Endothelial cell (in vitro differentiated cells): Measurements from ENCODE around the gene TRIM73. TPM values are rescaled to one million over a fixed set of nuclear protein-coding genes. Genes with fewer than 3 reads are reported as not detected.
"Not testable (repeated sequence)": the region's sequence is repeated elsewhere in the genome, so short reads cannot be mapped to it uniquely, and the experiment has no call there.

Experiments
- DNase-seq: peaks from one replicate; pipeline ENCODE4 v3.0.0; 2021; ENCODE audit warnings: low spot score
- H3K27ac Mint-ChIP-seq: one replicate; pipeline ENCODE4 v1.8.0; 2021; ENCODE audit warnings: mixed read lengths, inconsistent platforms; ENCODE audit not compliant: unreplicated experiment
- H3K27me3 Mint-ChIP-seq: one replicate; pipeline ENCODE4 v1.8.0; 2021; ENCODE audit warnings: mild to moderate bottlenecking, moderate library complexity, mixed read lengths, inconsistent platforms; ENCODE audit not compliant: unreplicated experiment
- H3K36me3 Mint-ChIP-seq: one replicate; pipeline ENCODE4 v1.8.0; 2021; ENCODE audit warnings: mild to moderate bottlenecking, low read depth, mixed read lengths, inconsistent platforms; ENCODE audit not compliant: unreplicated experiment
- H3K4me1 Mint-ChIP-seq: one replicate; pipeline ENCODE4 v1.8.0; 2021; ENCODE audit warnings: mild to moderate bottlenecking, mixed read lengths, inconsistent platforms; ENCODE audit not compliant: unreplicated experiment
- H3K4me3 Mint-ChIP-seq: one replicate; pipeline ENCODE4 v1.8.0; 2021; ENCODE audit warnings: mild to moderate bottlenecking, mixed read lengths, inconsistent platforms; ENCODE audit not compliant: unreplicated experiment
- H3K9me3 Mint-ChIP-seq: one replicate; pipeline ENCODE4 v1.8.0; 2021; ENCODE audit warnings: mixed read lengths, inconsistent platforms; ENCODE audit not compliant: unreplicated experiment
- long read RNA-seq: library from polyadenylated mRNA; unstranded; transcript quantifications from one replicate; pipeline ENCODE4 v2.0.0, GENCODE V29; 2020; ENCODE audit not compliant: unreplicated experiment
- total RNA-seq: library from RNA; stranded (reverse); fragmentation: NEBNext Ultra II Directional; extraction: Animal tissue kit (Norgen Biotek cat#: 25700); gene quantifications from one replicate; pipeline ENCODE4 v1.2.1, GENCODE V29; 2021; ENCODE audit not compliant: unreplicated experiment

Gene TRIM73
- total RNA-seq, result 7.4 TPM
- long read RNA-seq, result 0 reads

DNA sequence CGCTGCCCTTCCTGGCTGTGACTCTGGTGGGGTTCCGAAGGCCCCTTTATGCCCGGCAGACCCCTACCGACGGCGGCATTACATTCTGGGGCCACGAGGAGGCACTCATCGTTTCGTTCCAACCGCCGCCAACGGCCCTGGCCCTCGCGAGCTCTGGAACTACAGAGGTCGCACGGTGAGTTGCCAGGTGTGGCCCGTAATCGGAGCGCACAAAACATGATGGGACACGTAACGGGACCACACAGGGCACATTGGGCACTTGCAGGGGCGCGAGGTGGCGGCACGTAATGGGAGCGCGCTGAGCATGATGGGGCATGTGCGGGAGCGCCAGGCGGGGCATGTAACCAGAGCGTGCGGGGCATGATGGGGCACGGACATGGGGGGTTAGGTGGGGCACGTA lies at the start of gene TRIM73:
TRIM73 (plus strand) TSS at position 301 of the 400 bp plus-strand sequence. CDS start 3,305 bp downstream, outside the sequence.
- H3K4me3 Mint-ChIP-seq, H3K4me1 Mint-ChIP-seq, H3K27ac Mint-ChIP-seq, H3K27me3 Mint-ChIP-seq, H3K36me3 Mint-ChIP-seq, H3K9me3 Mint-ChIP-seq, DNase-seq: not testable (repeated sequence)

- H3K27me3 Mint-ChIP-seq, H3K9me3 Mint-ChIP-seq, H3K4me1 Mint-ChIP-seq, H3K36me3 Mint-ChIP-seq: not testable (repeated sequence)
- peak; percentile 33 for DNase-seq
- Mint-ChIP-seq H3K4me3 (peak overlapping the region; percentile 92), H3K27ac (peak overlapping the region; percentile 93)
Measured at GRCh38 chr7:75358671-75359541, 36.5 kb upstream of the TRIM73 start.

GRCh38 chr7:75359542-75359848 lies 35.9 kb upstream of the TRIM73 start:
- not testable (repeated sequence) for H3K36me3 Mint-ChIP-seq, H3K4me3 Mint-ChIP-seq, H3K9me3 Mint-ChIP-seq, H3K27ac Mint-ChIP-seq, H3K4me1 Mint-ChIP-seq, H3K27me3 Mint-ChIP-seq
- peak; percentile 10 for DNase-seq

GRCh38 chr7:75364079-75364478 lies 31.4 kb upstream of the TRIM73 start:
- H3K4me3 Mint-ChIP-seq, H3K27me3 Mint-ChIP-seq, H3K9me3 Mint-ChIP-seq, DNase-seq, H3K36me3 Mint-ChIP-seq, H3K4me1 Mint-ChIP-seq, H3K27ac Mint-ChIP-seq: not testable (repeated sequence)

GRCh38 chr7:75366643-75367042 lies 28.8 kb upstream of the TRIM73 start:
- DNase-seq, H3K4me1 Mint-ChIP-seq, H3K27ac Mint-ChIP-seq, H3K9me3 Mint-ChIP-seq, H3K27me3 Mint-ChIP-seq, H3K4me3 Mint-ChIP-seq, H3K36me3 Mint-ChIP-seq: not testable (repeated sequence)

- not testable (repeated sequence) for H3K36me3 Mint-ChIP-seq, H3K4me1 Mint-ChIP-seq, H3K9me3 Mint-ChIP-seq, H3K27me3 Mint-ChIP-seq
- H3K27ac Mint-ChIP-seq, result peak overlapping the region; percentile 93
- peak overlapping the region; percentile 71 for H3K4me3 Mint-ChIP-seq
- peak; percentile 9 for DNase-seq
Measured at GRCh38 chr7:75367313-75367712, 28.1 kb upstream of the TRIM73 start.

GRCh38 chr7:75374144-75374518 lies 21.3 kb upstream of the TRIM73 start:
- H3K4me3 Mint-ChIP-seq, H3K9me3 Mint-ChIP-seq, H3K27me3 Mint-ChIP-seq: not testable (repeated sequence)

GRCh38 chr7:75374519-75375317 lies 20.7 kb upstream of the TRIM73 start:
- H3K27ac Mint-ChIP-seq, H3K4me1 Mint-ChIP-seq, DNase-seq: not testable (repeated sequence)

More at GRCh38 chr7:75374144-75374518, 21.3 kb upstream of the TRIM73 start:
- DNase-seq, H3K27ac Mint-ChIP-seq, H3K4me1 Mint-ChIP-seq, H3K36me3 Mint-ChIP-seq: not testable (repeated sequence)

DNA sequence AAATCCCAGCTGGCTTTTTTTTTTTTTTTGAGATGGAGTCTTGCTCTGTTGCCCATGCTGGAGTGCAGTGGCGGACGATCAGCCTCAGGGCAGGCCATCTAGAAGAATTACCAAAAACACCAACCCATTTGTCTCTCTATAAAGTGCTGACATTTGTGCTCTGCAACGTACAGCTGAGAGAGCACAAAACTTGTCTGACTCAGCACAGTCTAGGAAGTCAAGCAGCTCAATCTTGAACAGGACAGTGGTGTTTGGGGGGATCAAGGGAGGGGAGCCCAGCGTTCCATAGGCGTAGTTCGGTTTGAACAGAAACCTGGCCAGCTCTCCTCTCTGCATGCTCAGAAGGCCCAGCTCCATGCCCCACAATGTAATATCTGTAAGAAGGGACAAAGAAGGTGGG lies 2.2 kb upstream of the TRIM73 start:
- not testable (repeated sequence) for H3K36me3 Mint-ChIP-seq, H3K4me3 Mint-ChIP-seq, H3K27me3 Mint-ChIP-seq, DNase-seq, H3K4me1 Mint-ChIP-seq, H3K9me3 Mint-ChIP-seq, H3K27ac Mint-ChIP-seq

More at GRCh38 chr7:75374519-75375317, 20.7 kb upstream of the TRIM73 start:
- H3K36me3 Mint-ChIP-seq, H3K4me3 Mint-ChIP-seq, H3K9me3 Mint-ChIP-seq, H3K27me3 Mint-ChIP-seq: not testable (repeated sequence)

DNA sequence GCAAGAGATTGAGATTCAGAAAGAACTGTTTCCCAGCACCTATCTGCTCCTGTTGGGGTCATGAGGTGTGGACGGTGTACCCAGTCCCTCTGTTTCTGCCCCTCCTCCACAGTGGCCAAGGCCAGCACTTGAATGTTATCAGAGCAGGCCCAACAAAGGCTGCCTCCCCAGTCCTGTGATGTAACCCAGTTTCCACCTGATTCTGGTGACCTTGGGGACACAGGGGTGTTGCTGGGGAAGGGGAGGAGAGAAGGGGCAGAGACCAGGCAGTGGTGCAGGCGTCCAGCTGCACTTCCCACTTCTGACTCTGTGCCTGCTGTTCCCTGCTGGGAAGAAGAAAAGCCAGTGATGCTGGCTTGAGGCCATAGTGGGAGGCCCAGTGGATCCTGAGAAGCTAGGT lies 2.4 kb downstream of the TRIM73 start:
- DNase-seq, H3K27me3 Mint-ChIP-seq, H3K36me3 Mint-ChIP-seq, H3K4me3 Mint-ChIP-seq, H3K4me1 Mint-ChIP-seq, H3K9me3 Mint-ChIP-seq, H3K27ac Mint-ChIP-seq: not testable (repeated sequence)

DNA sequence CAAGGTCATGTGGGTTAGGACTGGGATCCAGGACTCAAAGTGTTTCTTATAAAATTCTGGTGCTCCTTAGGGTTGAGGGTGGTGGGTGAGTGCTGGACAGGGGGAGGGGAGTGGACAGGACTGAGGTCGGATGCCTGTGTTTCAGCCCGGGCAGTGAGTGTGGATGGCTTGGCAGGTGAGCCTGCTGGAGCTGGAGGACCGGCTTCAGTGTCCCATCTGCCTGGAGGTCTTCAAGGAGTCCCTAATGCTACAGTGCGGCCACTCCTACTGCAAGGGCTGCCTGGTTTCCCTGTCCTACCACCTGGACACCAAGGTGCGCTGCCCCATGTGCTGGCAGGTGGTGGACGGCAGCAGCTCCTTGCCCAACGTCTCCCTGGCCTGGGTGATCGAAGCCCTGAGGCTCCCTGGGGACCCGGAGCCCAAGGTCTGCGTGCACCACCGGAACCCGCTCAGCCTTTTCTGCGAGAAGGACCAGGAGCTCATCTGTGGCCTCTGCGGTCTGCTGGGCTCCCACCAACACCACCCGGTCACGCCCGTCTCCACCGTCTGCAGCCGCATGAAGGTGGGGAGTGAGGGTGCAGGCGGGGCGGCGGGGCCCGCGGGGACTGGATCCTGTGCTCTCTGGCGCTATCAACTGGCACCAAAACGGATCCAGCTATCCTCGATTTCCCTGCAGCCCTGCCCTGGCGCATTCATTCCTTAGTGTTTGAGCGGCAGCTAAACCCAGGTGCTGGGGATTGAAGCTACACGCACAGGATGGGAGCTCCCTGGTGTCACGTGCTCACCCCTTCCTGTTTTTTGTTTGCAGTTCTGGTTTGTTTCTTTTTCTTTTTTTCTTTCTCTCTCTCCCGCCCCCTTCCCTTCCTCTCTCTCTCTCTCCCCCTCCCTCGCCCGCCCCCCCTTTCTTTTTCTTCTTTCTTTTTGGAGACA lies 3.6 kb downstream of the TRIM73 start:
- H3K4me1 Mint-ChIP-seq, H3K27me3 Mint-ChIP-seq, H3K9me3 Mint-ChIP-seq, H3K27ac Mint-ChIP-seq, H3K4me3 Mint-ChIP-seq, H3K36me3 Mint-ChIP-seq, DNase-seq: not testable (repeated sequence)
